Loucy (cell line): Measurements from ENCODE around the gene KIAA2012.

Experiments used
- H2AFZ ChIP-seq: fragments of 200-600 bp; sonication (generic); 2 replicates; pipeline ENCODE4 v1.6.0; 2016; ENCODE audit warnings: antibody characterized with exemption, mild to moderate bottlenecking, low read length, moderate library complexity
- H3F3A ChIP-seq: fragments of 200-600 bp; 2 replicates; pipeline ENCODE4 v1.6.0; 2016; ENCODE audit warnings: antibody characterized with exemption, low read depth, mild to moderate bottlenecking
- H3K27me3 ChIP-seq: fragments of 200-600 bp; sonication (generic); 2 replicates; pipeline ENCODE4 v1.6.1; 2014; ENCODE audit warnings: low read length, mild to moderate bottlenecking; ENCODE audit not compliant: insufficient read depth, poor library complexity, severe bottlenecking
- H3K36me3 ChIP-seq: fragments of 200-600 bp; sonication (generic); 2 replicates; pipeline ENCODE4 v1.6.1; 2016; ENCODE audit warnings: low read length; ENCODE audit not compliant: insufficient read depth
- H3K4me1 ChIP-seq: fragments of 200-600 bp; sonication (generic); 2 replicates; pipeline ENCODE4 v1.5.1; 2014; ENCODE audit warnings: low read length, mild to moderate bottlenecking; ENCODE audit not compliant: insufficient read depth, poor library complexity, severe bottlenecking
- H3K4me2 ChIP-seq: fragments of 200-600 bp; sonication (generic); 2 replicates; pipeline ENCODE4 v1.6.0; 2014; ENCODE audit warnings: antibody characterized with exemption, low read length, low read depth, mild to moderate bottlenecking; ENCODE audit not compliant: poor library complexity, severe bottlenecking
- H3K4me3 ChIP-seq: fragments of 200-600 bp; sonication (generic); 2 replicates; pipeline ENCODE4 v1.5.1; 2014; ENCODE audit warnings: low read length, mild to moderate bottlenecking, mixed read lengths; ENCODE audit not compliant: poor library complexity, severe bottlenecking
- H3K79me2 ChIP-seq: fragments of 200-600 bp; sonication (generic); 2 replicates; pipeline ENCODE4 v1.6.1; 2014; ENCODE audit warnings: low read length; ENCODE audit not compliant: insufficient read depth
- H3K9ac ChIP-seq: fragments of 200-600 bp; sonication (generic); 2 replicates; pipeline ENCODE4 v1.6.0; 2014; ENCODE audit warnings: mild to moderate bottlenecking, low read depth, low read length, moderate library complexity; ENCODE audit not compliant: poor library complexity, severe bottlenecking
- H3K9me2 ChIP-seq: fragments of 200-600 bp; sonication (generic); replicated peaks from 2 replicates; pipeline ENCODE4 v1.6.1; 2016; ENCODE audit warnings: low read depth, low read length, mixed read lengths
- H3K9me3 ChIP-seq: fragments of 200-600 bp; sonication (generic); 2 replicates; pipeline ENCODE4 v1.6.1; 2014; ENCODE audit warnings: mild to moderate bottlenecking, antibody characterized with exemption, low read length, low read depth; ENCODE audit not compliant: insufficient read depth
- H4K20me1 ChIP-seq: fragments of 200-600 bp; sonication (generic); 2 replicates; pipeline ENCODE4 v1.6.0; 2014; ENCODE audit warnings: antibody characterized with exemption, low read length, mild to moderate bottlenecking; ENCODE audit not compliant: insufficient read depth, poor library complexity, severe bottlenecking
- CTCF ChIP-seq: fragments of 200-600 bp; sonication (generic); conservative IDR thresholded peaks from 2 replicates; pipeline ENCODE4 v1.5.1; 2014; ENCODE audit warnings: mild to moderate bottlenecking, antibody characterized with exemption, low read length
- EZH2phosphoT487 ChIP-seq: fragments of 200-600 bp; IDR thresholded peaks from 2 replicates; pipeline ENCODE4 v1.6.1; 2018; ENCODE audit warnings: antibody characterized with exemption, mild to moderate bottlenecking, moderate library complexity, borderline replicate concordance

The KIAA2012 gene

DNA sequence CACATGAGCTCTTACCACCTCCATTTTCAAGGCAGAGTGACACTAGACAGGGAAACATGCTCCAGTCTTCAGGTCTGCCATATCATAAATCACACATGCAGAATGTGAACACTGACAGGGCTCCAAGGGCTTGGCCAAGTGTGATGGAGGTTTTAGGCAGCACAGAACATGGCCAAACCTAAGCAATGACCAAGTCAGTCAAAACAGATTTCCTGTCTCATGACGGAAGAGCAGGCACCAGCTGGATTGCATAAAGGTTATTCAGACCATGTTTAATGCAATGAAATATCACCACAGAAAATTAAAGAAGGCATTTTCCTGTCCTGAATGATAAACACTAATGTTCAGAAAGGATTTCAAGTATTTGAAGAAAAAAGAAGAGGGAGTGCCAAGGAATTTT is 92.9 kb downstream of the KIAA2012 start:
- no peaks in the 10 kb centered on the region for H3K9me3 ChIP-seq
- H2AFZ ChIP-seq, result no peak overlapping the region
- no peaks in the 10 kb centered on the region for H3F3A ChIP-seq
- TF ChIP-seq CTCF, result no peak
- TF ChIP-seq EZH2phosphoT487, result no peak
- no peaks in the 10 kb centered on the region for H3K9me2 ChIP-seq
- no peak overlapping the region for H3K9ac ChIP-seq
- H3K4me1 ChIP-seq, result no peaks in the 10 kb centered on the region
- no peaks in the 10 kb centered on the region for H3K27me3 ChIP-seq
- no peak overlapping the region for H3K4me2 ChIP-seq
- no peaks in the 10 kb centered on the region for H3K36me3 ChIP-seq
- H3K4me3 ChIP-seq, result no peak overlapping the region
- H3K79me2 ChIP-seq, result no peaks in the 10 kb centered on the region
- H4K20me1 ChIP-seq, result no peaks in the 10 kb centered on the region

DNA sequence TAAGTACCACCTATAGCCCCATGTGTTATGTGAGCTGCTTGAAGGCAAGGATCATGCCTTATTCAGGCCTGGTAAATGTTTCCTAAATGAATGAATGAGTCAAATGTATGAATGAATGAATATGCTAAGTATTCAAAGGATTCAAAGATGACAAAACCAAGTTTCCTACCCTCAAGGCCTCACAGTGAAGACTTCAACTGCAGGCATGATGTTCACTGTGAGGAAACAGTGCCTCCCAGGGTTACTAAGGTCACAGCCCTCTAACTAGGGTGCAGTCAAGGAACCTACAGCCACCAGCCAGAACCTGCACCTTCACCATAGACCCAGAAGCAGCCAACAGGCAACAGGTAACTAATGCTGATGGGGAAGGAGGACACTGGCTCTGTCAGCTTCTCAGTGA is 96.1 kb downstream of the KIAA2012 start:
- no peak overlapping the region for H3K9ac ChIP-seq
- H3K36me3 ChIP-seq, result no peaks in the 10 kb centered on the region
- no peaks in the 10 kb centered on the region for H3K27me3 ChIP-seq
- H3K9me2 ChIP-seq, result no peaks in the 10 kb centered on the region
- H3F3A ChIP-seq, result no peaks in the 10 kb centered on the region
- no peak overlapping the region for H2AFZ ChIP-seq
- no peaks in the 10 kb centered on the region for H4K20me1 ChIP-seq
- no peaks in the 10 kb centered on the region for H3K79me2 ChIP-seq
- no peak overlapping the region for H3K4me2 ChIP-seq
- no peaks in the 10 kb centered on the region for H3K4me1 ChIP-seq
- H3K4me3 ChIP-seq, result no peak overlapping the region
- H3K9me3 ChIP-seq, result no peaks in the 10 kb centered on the region
- no peak for TF ChIP-seq CTCF
- no peak for TF ChIP-seq EZH2phosphoT487

GRCh38 chr2:202169832-202170424 is 96.9 kb downstream of the KIAA2012 start:
- no peaks in the 10 kb centered on the region for H3K27me3 ChIP-seq
- H3K79me2 ChIP-seq, result no peaks in the 10 kb centered on the region
- H2AFZ ChIP-seq, result no peak overlapping the region
- no peaks in the 10 kb centered on the region for H3K9me2 ChIP-seq
- no peaks in the 10 kb centered on the region for H3K4me1 ChIP-seq
- no peaks in the 10 kb centered on the region for H3F3A ChIP-seq
- TF ChIP-seq CTCF, result no peak
- TF ChIP-seq EZH2phosphoT487, result no peak
- no peak overlapping the region for H3K4me3 ChIP-seq
- no peak overlapping the region for H3K4me2 ChIP-seq
- no peaks in the 10 kb centered on the region for H4K20me1 ChIP-seq
- H3K9ac ChIP-seq, result no peak overlapping the region
- H3K9me3 ChIP-seq, result no peaks in the 10 kb centered on the region
- no peaks in the 10 kb centered on the region for H3K36me3 ChIP-seq
